ENCODE measurements around the gene CD244. TPM values are rescaled to one million over a fixed set of nuclear protein-coding genes. Genes with fewer than 3 reads are reported as not detected.

Gene CD244
- total RNA-seq, 4 donors from 2014 or later, result 0.15 to 0.47 (median 0.27) TPM; not detected in 1

DNA sequence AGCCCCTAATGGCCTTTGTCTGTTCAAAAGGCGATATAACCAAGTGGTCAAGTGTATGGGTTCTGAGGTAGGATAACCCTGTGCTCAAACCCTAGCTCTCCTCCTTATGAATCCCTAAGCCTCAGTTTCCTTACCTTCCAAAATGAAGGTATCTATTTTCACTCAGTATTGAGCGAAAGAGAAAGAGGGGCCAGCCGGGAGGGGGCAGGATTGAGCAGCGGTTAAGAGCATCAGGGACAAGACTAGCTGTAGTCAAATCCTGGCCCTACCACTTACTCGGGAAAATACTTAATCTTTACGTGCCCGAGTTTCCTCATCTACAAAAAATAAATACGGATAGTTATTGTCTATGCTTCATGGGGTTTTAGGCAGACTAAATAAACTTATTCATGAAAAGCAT, 41.1 kb downstream of the CD244 start:
- Histone ChIP-seq H3K9me3 (no peaks in the 10 kb centered on the region), H3K27me3 (peaks cover 20% of the 10 kb centered on the region), H3K27ac (no peak overlapping the region), H3K36me3 (no peaks in the 10 kb centered on the region), H3K4me1 (no peaks in the 10 kb centered on the region), H3K4me3 (no peak overlapping the region)
- ATAC-seq, result no peak
- WGBS, 2 donors (ENCODE audit: low coverage in 1 of 2), result 63 to 69% methylated on average over 7 to 8 of the region's 8 CpGs
- TF ChIP-seq EP300 (IDR thresholded peaks at IDR 0.05), result no peak
- TF ChIP-seq POLR2A (IDR thresholded peaks at IDR 0.05), result no peak
- TF ChIP-seq, protein P1, sequence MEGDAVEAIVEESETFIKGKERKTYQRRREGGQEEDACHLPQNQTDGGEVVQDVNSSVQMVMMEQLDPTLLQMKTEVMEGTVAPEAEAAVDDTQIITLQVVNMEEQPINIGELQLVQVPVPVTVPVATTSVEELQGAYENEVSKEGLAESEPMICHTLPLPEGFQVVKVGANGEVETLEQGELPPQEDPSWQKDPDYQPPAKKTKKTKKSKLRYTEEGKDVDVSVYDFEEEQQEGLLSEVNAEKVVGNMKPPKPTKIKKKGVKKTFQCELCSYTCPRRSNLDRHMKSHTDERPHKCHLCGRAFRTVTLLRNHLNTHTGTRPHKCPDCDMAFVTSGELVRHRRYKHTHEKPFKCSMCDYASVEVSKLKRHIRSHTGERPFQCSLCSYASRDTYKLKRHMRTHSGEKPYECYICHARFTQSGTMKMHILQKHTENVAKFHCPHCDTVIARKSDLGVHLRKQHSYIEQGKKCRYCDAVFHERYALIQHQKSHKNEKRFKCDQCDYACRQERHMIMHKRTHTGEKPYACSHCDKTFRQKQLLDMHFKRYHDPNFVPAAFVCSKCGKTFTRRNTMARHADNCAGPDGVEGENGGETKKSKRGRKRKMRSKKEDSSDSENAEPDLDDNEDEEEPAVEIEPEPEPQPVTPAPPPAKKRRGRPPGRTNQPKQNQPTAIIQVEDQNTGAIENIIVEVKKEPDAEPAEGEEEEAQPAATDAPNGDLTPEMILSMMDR (IDR thresholded peaks at IDR 0.05), result no peak
- TF ChIP-seq POLR2AphosphoS5 (IDR thresholded peaks at IDR 0.05), result no peak

GRCh38 chr1:160819186-160819585, 43.5 kb downstream of the CD244 start:
- whole genome bisulfite sequencing, 2 donors (ENCODE audit: low coverage in 1 of 2), result 17 to 100% methylated on average over 1 of the region's 3 CpGs

GRCh38 chr1:160818207-160818937, 44.3 kb downstream of the CD244 start:
- Histone ChIP-seq H3K4me1 (no peaks in the 10 kb centered on the region), H3K27me3 (peaks cover 39% of the 10 kb centered on the region), H3K9me3 (no peaks in the 10 kb centered on the region), H3K36me3 (no peaks in the 10 kb centered on the region), H3K4me3 (no peak overlapping the region), H3K27ac (no peak overlapping the region)
- WGBS, 2 donors (ENCODE audit: low coverage in 1 of 2), result 0 to 47% methylated on average over 1 to 6 of the region's 9 CpGs
- no peak for ATAC-seq
- TF ChIP-seq, protein P1 (IDR thresholded peaks at IDR 0.05), result no peak
- TF ChIP-seq POLR2AphosphoS5 (IDR thresholded peaks at IDR 0.05) (no peak), EP300 (IDR thresholded peaks at IDR 0.05) (no peak), POLR2A (IDR thresholded peaks at IDR 0.05) (no peak)

More at GRCh38 chr1:160819186-160819585, 43.5 kb downstream of the CD244 start:
- H3K4me3 ChIP-seq, result no peak overlapping the region
- H3K36me3 ChIP-seq, result no peaks in the 10 kb centered on the region
- ATAC-seq, result no peak
- no peaks in the 10 kb centered on the region for H3K4me1 ChIP-seq
- peaks cover 33% of the 10 kb centered on the region for H3K27me3 ChIP-seq
- TF ChIP-seq POLR2AphosphoS5 (IDR thresholded peaks at IDR 0.05), result no peak
- no peak for TF ChIP-seq EP300 (IDR thresholded peaks at IDR 0.05)
- TF ChIP-seq, protein P1 (IDR thresholded peaks at IDR 0.05), result no peak
- no peak for TF ChIP-seq POLR2A (IDR thresholded peaks at IDR 0.05)
- no peak overlapping the region for H3K27ac ChIP-seq
- no peaks in the 10 kb centered on the region for H3K9me3 ChIP-seq

GRCh38 chr1:160814856-160815255, 47.8 kb downstream of the CD244 start:
- ATAC-seq, result no peak

DNA sequence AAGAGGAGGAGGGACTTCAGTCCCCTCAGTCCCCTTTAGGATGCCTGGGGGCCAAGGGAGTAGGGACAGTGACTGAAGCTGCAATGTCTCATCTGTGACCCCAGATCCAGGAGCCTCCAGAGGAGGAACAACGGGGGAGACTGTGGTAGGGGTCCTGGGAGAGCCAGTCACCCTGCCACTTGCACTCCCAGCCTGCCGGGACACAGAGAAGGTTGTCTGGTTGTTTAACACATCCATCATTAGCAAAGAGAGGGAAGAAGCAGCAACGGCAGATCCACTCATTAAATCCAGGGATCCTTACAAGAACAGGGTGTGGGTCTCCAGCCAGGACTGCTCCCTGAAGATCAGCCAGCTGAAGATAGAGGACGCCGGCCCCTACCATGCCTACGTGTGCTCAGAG, 48.4 kb downstream of the CD244 start:
- Histone ChIP-seq H3K27ac (no peak overlapping the region), H3K27me3 (peaks cover 44% of the 10 kb centered on the region), H3K4me1 (no peaks in the 10 kb centered on the region), H3K4me3 (no peak overlapping the region), H3K36me3 (no peaks in the 10 kb centered on the region), H3K9me3 (no peaks in the 10 kb centered on the region)
- 60% methylated on average over 1 of the region's 6 CpGs; no CpG with 5 or more reads in 1 of the 2 donors for WGBS, 2 donors (ENCODE audit: low coverage in 1 of 2)
- no peak for TF ChIP-seq EP300 (IDR thresholded peaks at IDR 0.05)
- TF ChIP-seq POLR2AphosphoS5 (IDR thresholded peaks at IDR 0.05), result no peak
- TF ChIP-seq, protein P1 (IDR thresholded peaks at IDR 0.05), result no peak
- no peak for TF ChIP-seq POLR2A (IDR thresholded peaks at IDR 0.05)
- ATAC-seq, result no peak

More at GRCh38 chr1:160814856-160815255, 47.8 kb downstream of the CD244 start:
- Histone ChIP-seq H3K9me3 (no peaks in the 10 kb centered on the region), H3K4me3 (no peak overlapping the region), H3K36me3 (no peaks in the 10 kb centered on the region), H3K4me1 (no peaks in the 10 kb centered on the region), H3K27ac (no peak overlapping the region), H3K27me3 (peaks cover 44% of the 10 kb centered on the region)
- WGBS, 2 donors (ENCODE audit: low coverage in 1 of 2), result 100% methylated on average over 1 of the region's 8 CpGs; no CpG with 5 or more reads in 1 of the 2 donors
- TF ChIP-seq EP300 (IDR thresholded peaks at IDR 0.05), result no peak

Measured in gastroesophageal sphincter (tissue), 4 donors.